Left kidney (tissue), 2 donors: ENCODE measurements around the gene SLC1A3. TPM values are rescaled to one million over a fixed set of nuclear protein-coding genes. Genes with fewer than 3 reads are reported as not detected.

Source experiments
- DNase-seq: peaks from one replicate; pipeline ENCODE4 v3.0.0-alpha.2; 2013
- polyA plus RNA-seq: library from polyadenylated mRNA; unstranded; fragments of 120-200 nt; gene quantifications from one replicate; pipeline ENCODE4 v1.2.1, GENCODE V29; 2013; ENCODE audit not compliant: insufficient read length

The SLC1A3 gene
- polyA plus RNA-seq, 1 donor: 3.5 TPM

- no peak for DNase-seq
Observed at GRCh38 chr5:36685631-36686288, 79.4 kb downstream of the SLC1A3 start.

- DNase-seq: no peak
Observed at GRCh38 chr5:36686881-36687280, 80.5 kb downstream of the SLC1A3 start.

- no peak for DNase-seq
Observed at GRCh38 chr5:36688722-36689121, 82.3 kb downstream of the SLC1A3 start.

- no peak for DNase-seq
Observed at GRCh38 chr5:36689225-36689624, 82.8 kb downstream of the SLC1A3 start.

GRCh38 chr5:36690041-36690961 lies 83.9 kb downstream of the SLC1A3 start:
- peak; percentile 75 for DNase-seq

- no peak for DNase-seq
Observed at GRCh38 chr5:36691226-36691625, 84.8 kb downstream of the SLC1A3 start.

- no peak for DNase-seq
Observed at GRCh38 chr5:36691696-36692371, 85.4 kb downstream of the SLC1A3 start.

GRCh38 chr5:36692791-36693763 lies 86.7 kb downstream of the SLC1A3 start:
- peak; percentile 72 for DNase-seq

- DNase-seq: no peak
Observed at GRCh38 chr5:36694351-36694750, 87.9 kb downstream of the SLC1A3 start.

GRCh38 chr5:36696059-36696673 lies 89.8 kb downstream of the SLC1A3 start:
- peak; percentile 28 for DNase-seq

- DNase-seq: no peak
Observed at GRCh38 chr5:36698031-36698430, 91.6 kb downstream of the SLC1A3 start.

- no peak for DNase-seq
Observed at GRCh38 chr5:36701085-36701698, 94.8 kb downstream of the SLC1A3 start.

- no peak for DNase-seq
Observed at GRCh38 chr5:36703245-36703860, 96.9 kb downstream of the SLC1A3 start.

- DNase-seq: no peak
Observed at GRCh38 chr5:36704131-36704530, 97.7 kb downstream of the SLC1A3 start.

- DNase-seq: no peak
Observed at GRCh38 chr5:36705055-36705454, 98.6 kb downstream of the SLC1A3 start.

GRCh38 chr5:36706662-36707061 lies 100.3 kb downstream of the SLC1A3 start:
- DNase-seq: no peak

GRCh38 chr5:36708996-36709395 lies 102.6 kb downstream of the SLC1A3 start:
- no peak for DNase-seq

- no peak for DNase-seq
Observed at GRCh38 chr5:36710039-36710438, 103.6 kb downstream of the SLC1A3 start.

- no peak for DNase-seq
Observed at GRCh38 chr5:36712706-36713105, 106.3 kb downstream of the SLC1A3 start.

GRCh38 chr5:36713541-36713940 lies 107.1 kb downstream of the SLC1A3 start:
- no peak for DNase-seq
